ENCODE results near the gene MT2A. TPM values are rescaled to one million over a fixed set of nuclear protein-coding genes. Genes with fewer than 3 reads are reported as not detected.
"Not testable (repeated sequence)": the region's sequence is repeated elsewhere in the genome, so short reads cannot be mapped to it uniquely, and the experiment has no call there.

MT2A gene
- not detected in 2 replicates for polyA plus RNA-seq (2014; cell fraction: cytosol; rRNA removed)
- polyA plus RNA-seq (2014; cell fraction: nucleus; rRNA removed): 1.5 TPM in 1 of 2 replicates, not detected in the other

DNA sequence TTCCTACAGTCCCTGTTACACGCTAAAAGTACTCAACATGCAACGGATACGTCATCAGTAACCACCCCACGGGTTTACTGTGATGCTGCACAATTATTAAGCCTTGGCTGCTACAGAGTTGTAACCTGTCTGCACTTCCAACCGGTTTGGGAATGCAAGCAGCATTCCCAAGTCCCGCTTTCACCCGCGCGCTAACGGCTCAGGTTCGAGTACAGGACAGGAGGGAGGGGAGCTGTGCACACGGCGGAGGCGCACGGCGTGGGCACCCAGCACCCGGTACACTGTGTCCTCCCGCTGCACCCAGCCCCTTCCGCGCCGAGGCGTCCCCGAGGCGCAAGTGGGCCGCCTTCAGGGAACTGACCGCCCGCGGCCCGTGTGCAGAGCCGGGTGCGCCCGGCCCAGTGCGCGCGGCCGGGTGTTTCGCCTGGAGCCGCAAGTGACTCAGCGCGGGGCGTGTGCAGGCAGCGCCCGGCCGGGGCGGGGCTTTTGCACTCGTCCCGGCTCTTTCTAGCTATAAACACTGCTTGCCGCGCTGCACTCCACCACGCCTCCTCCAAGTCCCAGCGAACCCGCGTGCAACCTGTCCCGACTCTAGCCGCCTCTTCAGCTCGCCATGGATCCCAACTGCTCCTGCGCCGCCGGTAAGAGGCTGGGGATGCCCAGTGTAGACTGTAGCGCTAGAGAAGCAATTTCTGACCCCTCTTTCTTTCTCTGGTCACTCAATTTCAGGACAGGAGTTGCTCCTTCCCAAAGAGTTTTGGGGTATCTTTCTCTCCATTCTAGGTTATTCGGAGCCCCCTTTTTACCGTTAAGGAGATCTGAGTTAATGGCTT, at the start of gene MT2A:
Gene MT2A (plus strand): TSS at position 542 of the 833 bp plus-strand sequence. CDS start 72 bp downstream, at position 614.
- peak; percentile 85 for DNase-seq (ENCODE audit: low spot score)

DNA sequence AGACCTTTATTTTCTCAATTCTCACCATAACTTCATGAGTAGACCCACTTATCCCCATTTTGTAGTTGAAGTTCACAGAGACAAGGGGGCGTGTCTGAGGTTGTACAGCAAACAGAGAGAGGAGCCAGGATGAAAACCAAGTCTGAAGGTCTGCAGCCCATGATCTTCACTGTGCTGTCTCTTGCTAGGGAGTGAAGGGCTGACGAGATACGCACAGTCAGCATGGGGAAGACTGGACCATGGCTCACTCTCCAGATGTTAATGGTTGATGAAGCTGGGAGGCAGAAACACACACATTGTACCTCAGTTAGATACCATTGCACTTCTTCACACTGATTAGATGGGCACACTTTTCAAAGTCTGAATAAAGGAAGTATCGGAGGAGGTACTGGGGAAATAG, 49.3 kb upstream of the MT2A start:
- no peak for DNase-seq (ENCODE audit: low spot score)

GRCh38 chr16:56560447-56560846, 47.9 kb upstream of the MT2A start:
- DNase-seq (ENCODE audit: low spot score): no peak

DNA sequence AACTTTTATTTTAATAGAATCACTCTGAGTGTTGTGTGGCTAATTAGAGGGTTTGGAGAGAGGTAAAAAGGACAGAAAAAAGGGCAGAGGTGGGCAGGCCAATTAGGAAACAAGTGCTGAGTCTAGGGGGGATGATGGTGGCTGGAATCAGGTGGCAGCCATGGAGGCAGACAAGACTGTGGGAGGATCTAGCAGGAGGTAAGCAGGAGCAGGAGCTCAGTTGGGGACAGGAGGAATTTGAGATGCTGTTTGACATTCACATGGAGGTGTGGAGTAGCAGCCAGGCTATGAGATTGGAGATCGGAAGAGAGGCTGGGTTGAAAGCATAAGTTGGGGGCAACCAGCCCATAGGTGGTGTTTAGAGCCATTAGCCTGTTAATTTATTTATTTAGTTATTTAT, 47.3 kb upstream of the MT2A start:
- no peak for DNase-seq (ENCODE audit: low spot score)

DNA sequence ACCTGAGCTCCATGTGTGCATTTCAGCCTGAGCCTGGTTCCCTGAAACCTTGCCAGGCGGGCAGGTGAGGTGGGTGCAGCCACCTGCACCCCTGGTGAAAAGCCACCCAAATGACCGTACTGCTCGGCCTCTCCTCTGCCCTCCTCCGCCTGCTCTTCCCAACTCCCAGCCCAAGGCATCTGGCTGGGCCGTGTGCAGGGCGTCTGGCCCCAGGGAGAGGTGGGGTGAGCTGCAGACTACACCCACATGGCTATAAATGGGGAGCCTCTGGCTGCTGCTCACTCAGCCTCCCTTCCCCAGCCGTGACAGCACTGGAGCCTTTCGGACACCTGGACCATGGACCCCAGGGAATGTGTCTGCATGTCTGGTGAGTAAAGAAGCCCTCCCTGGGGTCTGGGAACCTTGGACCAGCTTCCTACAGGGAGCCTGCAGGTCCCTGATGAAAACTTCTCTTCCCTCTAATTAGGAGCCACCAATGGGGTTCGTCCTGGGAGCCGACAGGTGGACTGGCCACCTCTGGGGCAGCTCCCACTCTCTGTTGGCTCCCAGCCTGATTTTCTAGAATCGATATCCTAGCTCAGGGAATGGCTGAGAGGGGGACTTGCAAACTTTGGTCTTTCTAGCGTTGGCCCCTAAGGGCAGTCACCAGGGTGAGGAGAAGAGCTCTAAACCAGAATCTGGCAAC, 43.4 kb upstream of the MT2A start, which contains the start of gene MT4:
Gene MT4 (plus strand): TSS at position 281 of the 685 bp plus-strand sequence. CDS start 56 bp downstream, at position 337.
- no peak for DNase-seq (ENCODE audit: low spot score)

- no peak for DNase-seq (ENCODE audit: low spot score)
Measured at GRCh38 chr16:56569971-56570370, 38.4 kb upstream of the MT2A start.

- DNase-seq (ENCODE audit: low spot score): no peak
Measured at GRCh38 chr16:56571525-56571924, 36.9 kb upstream of the MT2A start.

- DNase-seq (ENCODE audit: low spot score): no peak
Measured at GRCh38 chr16:56574625-56575024, 33.8 kb upstream of the MT2A start.

DNA sequence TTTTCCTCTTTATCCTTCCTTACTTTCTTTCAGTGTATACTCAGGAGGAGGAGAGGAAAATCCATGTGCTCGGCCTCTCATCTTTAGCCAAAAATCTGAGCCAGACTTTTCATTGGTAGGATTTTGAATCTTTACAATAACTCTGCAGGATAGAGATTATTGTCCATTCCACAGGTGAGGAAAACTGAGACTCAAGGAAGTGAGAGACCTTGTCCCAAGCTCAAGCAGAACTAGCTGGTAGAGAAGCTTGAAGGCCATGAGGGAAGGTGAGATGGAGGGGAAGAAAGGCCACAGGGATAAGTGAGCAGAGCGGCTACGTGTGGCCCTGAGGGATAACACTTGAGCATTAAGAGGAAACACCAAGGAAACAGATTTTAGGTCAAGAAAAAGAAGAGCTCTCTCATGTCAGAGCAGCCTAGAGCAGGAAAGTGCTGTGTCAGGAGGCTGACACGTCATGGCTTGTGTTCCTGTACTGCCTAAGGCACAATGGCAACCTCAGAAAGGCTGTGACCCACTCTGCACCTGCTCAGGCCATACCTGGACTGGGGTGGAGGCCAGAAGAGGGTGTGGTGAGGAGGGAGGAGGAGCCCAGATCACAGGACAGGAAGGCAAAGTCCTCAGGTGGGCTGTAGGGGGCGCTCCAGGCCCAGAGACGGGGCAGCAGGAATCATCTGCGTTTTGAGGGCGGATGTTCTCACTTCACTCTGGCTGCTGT, 31.6 kb upstream of the MT2A start:
- DNase-seq (ENCODE audit: low spot score): no peak

- no peak for DNase-seq (ENCODE audit: low spot score)
Measured at GRCh38 chr16:56577300-56577625, 31.1 kb upstream of the MT2A start.

- no peak for DNase-seq (ENCODE audit: low spot score)
Measured at GRCh38 chr16:56580391-56581048, 27.9 kb upstream of the MT2A start.

- not testable (repeated sequence) for DNase-seq (ENCODE audit: low spot score)
Measured at GRCh38 chr16:56582911-56583310, 25.5 kb upstream of the MT2A start.

DNA sequence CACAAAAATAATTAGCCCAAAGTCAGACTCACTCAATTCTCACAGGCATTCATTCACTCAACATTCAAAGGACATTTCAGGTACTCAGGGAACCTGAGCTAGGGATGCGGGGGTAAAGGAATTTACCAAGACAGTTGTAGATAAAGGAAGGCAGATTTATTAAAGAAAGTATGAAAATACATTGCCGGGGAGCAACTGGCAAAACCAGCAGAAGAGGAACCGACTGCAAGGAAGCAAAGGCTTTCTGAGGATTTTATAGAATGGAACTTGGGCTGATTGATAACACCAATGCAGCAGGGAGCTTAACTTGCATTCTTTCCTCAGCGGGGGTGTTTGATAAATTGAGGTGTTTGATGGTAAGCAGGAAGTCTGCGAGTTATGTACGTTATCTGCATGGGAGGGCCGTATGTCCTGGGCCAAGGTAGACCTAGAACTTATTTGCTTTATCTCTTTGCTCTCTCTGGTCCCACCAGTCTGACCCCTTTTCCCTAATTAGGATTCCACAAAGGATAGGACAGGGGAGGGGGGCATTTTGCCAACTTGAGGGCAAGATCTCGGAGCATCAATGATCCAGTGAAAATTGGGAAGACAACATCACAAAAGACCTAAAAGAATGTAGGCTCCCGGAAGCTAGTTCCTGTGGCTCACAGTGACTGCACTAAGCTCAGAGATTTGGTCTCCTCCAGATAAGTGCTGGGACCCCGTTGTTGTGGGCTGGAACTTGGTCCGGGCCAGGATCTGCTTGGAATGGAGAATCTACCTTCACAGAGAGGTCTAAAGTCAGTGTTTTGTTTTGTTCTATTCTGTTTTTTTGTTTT, 24.8 kb upstream of the MT2A start:
- DNase-seq (ENCODE audit: low spot score): no peak

- no peak for DNase-seq (ENCODE audit: low spot score)
Measured at GRCh38 chr16:56584276-56584675, 24.1 kb upstream of the MT2A start.

DNA sequence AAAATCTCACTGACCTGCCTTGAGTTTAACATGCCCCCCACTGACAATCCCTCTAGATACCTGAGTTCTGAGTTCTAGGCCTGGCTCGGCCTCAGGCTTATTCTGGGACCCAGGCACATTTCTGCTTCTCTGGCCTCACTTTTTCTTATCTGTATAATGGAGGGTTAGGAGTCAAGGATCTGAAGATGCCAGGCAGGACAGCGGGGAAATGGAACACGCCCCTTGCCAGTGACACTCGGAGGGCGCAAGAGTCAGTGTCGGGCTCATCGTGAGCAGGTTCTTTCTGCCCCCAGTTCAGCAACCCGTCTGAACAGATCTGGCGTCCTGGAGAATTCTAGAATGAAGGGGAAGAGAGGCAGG, 19.6 kb upstream of the MT2A start:
- no peak for DNase-seq (ENCODE audit: low spot score)

GRCh38 chr16:56589141-56590039, 19.0 kb upstream of the MT2A start, which contains the start of gene MT3:
Gene MT3, plus strand, starts transcription at chr16:56589528. Its CDS starts 63 bp downstream, at chr16:56589591.
- no peak for DNase-seq (ENCODE audit: low spot score)

DNA sequence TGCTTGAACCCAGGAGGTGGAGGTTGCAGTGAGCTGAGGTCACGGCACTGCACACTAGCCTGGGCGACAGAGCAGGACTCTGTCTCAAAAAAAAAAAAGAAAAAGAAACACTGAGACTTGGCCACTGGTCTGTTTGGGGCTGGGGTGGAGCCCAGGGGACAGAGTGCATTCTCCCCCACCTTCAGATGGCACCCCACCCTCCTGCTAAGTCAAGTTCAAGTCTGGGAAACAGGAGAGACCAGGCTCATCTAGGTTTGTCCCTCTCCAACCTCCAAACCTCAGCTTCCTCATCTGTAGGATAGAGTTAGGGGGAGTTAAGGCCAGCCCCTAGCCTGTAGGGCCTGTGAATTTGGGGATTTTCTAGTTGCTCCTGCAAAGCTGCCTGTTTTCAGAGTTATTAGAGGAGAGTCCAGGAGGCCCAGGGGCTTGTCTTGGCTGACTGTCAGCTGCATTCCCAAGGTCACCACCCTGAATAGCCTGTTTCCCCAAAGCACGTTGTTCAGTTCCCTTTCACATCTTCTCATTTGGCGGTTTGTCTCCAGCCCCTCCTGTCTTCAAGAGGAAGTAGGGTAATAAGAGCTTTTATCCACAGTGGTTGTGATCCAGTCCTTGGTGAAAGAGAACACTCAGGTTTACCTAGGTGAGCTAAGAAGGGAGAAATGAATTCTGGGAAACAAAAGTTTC, 16.9 kb upstream of the MT2A start:
- DNase-seq (ENCODE audit: low spot score): no peak

DNA sequence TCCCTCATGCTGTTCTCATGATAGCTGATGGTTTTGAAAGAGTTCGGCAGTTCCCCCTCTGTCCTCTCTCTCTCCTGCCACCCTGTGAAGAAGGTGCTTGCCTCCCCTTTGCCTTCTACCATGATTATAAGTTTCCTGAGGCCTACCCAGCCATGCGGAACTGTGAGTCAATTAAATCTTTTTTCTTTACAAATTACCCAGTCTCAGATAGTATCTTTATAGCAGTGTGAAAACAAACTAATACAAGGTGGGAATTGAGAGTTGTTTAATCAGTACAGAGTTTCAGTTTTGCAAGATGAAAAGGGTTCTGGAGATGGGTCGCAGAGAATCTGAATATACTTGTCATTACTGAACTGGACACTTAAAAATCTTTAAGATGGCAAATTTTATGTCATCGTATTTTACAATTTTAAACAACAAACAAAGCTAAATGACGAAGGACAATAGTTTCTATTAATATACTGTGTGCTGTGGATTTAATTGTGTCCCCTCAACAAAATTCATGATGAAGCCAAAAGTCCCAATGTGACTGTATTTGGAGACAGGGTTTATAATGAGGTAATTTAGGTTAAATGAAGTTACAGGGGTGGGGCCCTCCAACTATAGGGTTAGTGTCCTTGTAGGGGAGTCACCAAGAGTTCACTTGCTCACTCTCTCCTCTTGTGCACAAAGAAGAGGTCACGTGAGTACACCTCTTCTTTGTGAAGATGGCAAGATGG, 14.7 kb upstream of the MT2A start:
- no peak for DNase-seq (ENCODE audit: low spot score)

DNA sequence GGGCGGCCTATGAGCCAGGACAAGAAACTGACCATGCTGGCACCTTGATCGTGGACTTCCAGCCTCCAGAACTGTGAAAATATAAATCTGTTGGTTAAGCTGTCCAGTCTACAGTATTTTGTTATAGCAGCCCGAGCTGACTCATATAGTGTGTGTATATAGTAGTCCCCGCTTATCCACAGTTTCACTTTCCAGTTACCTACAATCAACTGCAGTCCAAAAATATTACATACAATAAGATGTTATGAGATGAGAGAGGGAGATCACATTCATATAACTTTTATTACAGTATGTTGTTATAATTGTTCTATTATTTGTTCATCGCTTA, 14.1 kb upstream of the MT2A start:
- no peak for DNase-seq (ENCODE audit: low spot score)
